ENCODE results near the gene PRLR. TPM values are rescaled to one million over a fixed set of nuclear protein-coding genes. Genes with fewer than 3 reads are reported as not detected.

The PRLR gene
- total RNA-seq, 4 donors from 2014 or later: 0.10 to 0.65 (median 0.39) TPM

DNA sequence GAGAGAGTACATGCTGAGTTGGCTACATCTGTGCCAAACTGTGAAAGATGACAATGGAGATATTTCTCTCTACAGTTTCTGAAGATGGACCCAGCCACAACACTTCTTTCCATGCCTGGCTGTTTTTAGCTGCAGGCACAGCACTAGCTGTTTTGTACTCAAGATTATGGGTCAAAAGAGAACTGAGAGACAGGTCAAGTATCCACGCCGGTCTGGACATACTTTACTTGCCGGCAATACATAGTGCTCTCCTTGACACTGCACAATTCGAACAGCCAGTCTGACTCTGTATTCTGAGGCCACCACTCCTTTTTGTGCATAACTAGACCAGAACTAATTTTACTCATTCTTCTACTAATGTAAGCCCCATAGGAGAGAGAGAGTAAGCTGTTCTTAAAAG is 2.6 kb downstream of the PRLR start:
- peaks cover 20 to 32% (median 28%) of the 10 kb centered on the region in 3 donors for H3K27me3 ChIP-seq
- no peak for ATAC-seq
- H3K4me3 ChIP-seq: no peak overlapping the region
- no peak for DNase-seq
- no peak overlapping the region for H3K27ac ChIP-seq
- intact Hi-C loops (cut with DNase I; ENCODE audit: low total_unique reads) (no loop called here), in situ Hi-C loops (cut with MboI; ENCODE audit: low sequenced_read_pairs in 4 of 4) (no loop called here)
- no peaks in the 10 kb centered on the region for H3K4me1 ChIP-seq
- no peaks in the 10 kb centered on the region for H3K36me3 ChIP-seq
- H3K9me3 ChIP-seq: no peaks in the 10 kb centered on the region
- TF ChIP-seq, protein P1, sequence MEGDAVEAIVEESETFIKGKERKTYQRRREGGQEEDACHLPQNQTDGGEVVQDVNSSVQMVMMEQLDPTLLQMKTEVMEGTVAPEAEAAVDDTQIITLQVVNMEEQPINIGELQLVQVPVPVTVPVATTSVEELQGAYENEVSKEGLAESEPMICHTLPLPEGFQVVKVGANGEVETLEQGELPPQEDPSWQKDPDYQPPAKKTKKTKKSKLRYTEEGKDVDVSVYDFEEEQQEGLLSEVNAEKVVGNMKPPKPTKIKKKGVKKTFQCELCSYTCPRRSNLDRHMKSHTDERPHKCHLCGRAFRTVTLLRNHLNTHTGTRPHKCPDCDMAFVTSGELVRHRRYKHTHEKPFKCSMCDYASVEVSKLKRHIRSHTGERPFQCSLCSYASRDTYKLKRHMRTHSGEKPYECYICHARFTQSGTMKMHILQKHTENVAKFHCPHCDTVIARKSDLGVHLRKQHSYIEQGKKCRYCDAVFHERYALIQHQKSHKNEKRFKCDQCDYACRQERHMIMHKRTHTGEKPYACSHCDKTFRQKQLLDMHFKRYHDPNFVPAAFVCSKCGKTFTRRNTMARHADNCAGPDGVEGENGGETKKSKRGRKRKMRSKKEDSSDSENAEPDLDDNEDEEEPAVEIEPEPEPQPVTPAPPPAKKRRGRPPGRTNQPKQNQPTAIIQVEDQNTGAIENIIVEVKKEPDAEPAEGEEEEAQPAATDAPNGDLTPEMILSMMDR (IDR thresholded peaks at IDR 0.05 in 4 of 5, conservative IDR thresholded peaks at IDR 0.05 in 1 of 5): no peak
- no peak for TF ChIP-seq POLR2A (IDR thresholded peaks at IDR 0.05)

DNA sequence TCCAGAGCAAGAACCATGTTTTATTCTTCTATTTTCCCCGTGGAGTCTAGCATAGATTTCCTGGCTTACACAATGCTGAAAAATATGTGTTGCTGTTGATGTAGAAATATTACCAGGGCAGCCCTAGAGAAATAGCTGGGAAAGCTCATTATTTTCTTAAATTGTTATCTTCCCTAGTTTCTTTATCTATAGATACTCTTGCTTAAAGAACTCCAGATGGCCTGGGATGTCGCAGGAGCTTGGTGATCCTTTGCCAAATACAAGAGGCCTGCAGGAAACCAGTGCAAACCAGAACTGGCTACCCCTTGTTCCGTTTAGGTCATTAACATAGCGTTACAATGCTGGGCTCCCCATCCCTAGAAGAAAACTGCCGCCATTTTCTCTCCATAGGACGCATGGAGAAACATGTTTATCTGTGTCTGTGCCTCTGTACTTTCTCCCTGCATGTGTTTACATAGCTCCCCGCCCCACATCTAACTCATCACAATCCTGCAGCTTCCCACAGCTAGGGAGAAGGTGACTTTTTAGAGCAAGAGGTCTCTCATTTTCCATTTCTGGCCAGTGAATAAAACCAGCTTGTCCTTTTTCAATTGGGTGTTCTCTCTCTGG is 6.4 kb downstream of the PRLR start:
- Histone ChIP-seq H3K36me3 (no peaks in the 10 kb centered on the region), H3K4me1 (no peaks in the 10 kb centered on the region), H3K27ac (no peak overlapping the region), H3K4me3 (no peak overlapping the region), H3K9me3 (no peaks in the 10 kb centered on the region), H3K27me3 (peaks cover 5 to 11% (median 11%) of the 10 kb centered on the region in 3 donors)
- in situ Hi-C loops (cut with MboI; ENCODE audit: low sequenced_read_pairs in 4 of 4): no loop called here
- TF ChIP-seq, protein P1 (IDR thresholded peaks at IDR 0.05 in 4 of 5, conservative IDR thresholded peaks at IDR 0.05 in 1 of 5): no peak
- TF ChIP-seq POLR2A (IDR thresholded peaks at IDR 0.05): no peak
- DNase-seq: no peak
- intact Hi-C loops (cut with DNase I; ENCODE audit: low total_unique reads): no loop called here
- ATAC-seq: no peak

DNA sequence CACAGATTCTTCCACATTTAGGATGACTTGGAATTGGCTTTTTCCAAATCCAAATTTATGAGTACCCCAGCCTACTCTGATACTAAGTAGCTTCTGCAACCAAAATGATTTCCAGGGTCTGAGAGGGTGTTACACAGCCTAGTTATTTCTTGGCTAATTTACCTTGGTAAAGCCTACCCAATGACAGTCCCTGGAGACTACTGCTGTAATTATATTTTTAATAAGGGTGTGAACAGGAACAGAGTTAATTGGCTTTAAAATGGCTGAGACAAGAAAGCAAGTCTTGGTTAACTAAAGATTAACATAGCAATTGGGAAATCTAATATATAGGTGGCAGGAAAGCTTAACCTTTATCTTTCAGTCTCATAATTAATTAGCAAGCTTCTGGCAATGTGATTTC is 9.3 kb downstream of the PRLR start:
- H3K27me3 ChIP-seq: no peaks in the 10 kb centered on the region
- ATAC-seq: no peak
- no peaks in the 10 kb centered on the region for H3K36me3 ChIP-seq
- in situ Hi-C loops (cut with MboI; ENCODE audit: low sequenced_read_pairs in 4 of 4): no loop called here
- no peak overlapping the region for H3K27ac ChIP-seq
- no peak for DNase-seq
- no peaks in the 10 kb centered on the region for H3K4me1 ChIP-seq
- H3K9me3 ChIP-seq: no peaks in the 10 kb centered on the region
- TF ChIP-seq, protein P1 (IDR thresholded peaks at IDR 0.05 in 4 of 5, conservative IDR thresholded peaks at IDR 0.05 in 1 of 5): no peak
- TF ChIP-seq POLR2A (IDR thresholded peaks at IDR 0.05): no peak
- H3K4me3 ChIP-seq: no peak overlapping the region
- intact Hi-C loops (cut with DNase I; ENCODE audit: low total_unique reads): loop anchor here (1.0 kb wide), 1 partner anchor 20 kb away; no protein-coding TSS in a partner anchor

DNA sequence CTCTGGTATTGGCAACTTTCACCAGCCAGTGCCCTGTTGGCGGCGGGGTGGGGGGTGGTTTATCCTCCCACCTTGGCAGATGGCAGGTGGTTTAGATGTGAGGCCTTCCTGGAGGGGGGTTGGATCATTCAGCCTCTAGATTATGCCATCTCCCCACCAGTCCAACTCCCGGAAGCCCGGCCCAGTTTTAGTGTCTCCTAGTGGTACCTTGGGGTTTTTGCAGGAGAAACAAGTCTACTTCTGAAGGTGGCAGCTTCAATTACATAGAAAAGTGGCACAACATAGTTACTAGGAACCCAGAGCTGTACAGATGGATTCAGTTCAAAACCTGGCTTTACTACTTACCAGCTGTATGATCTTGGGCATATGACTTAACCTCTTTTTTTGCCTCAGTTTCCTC is 11.3 kb downstream of the PRLR start:
- in situ Hi-C loops (cut with MboI; ENCODE audit: low sequenced_read_pairs in 4 of 4) (no loop called here), intact Hi-C loops (cut with DNase I; ENCODE audit: low total_unique reads) (no loop called here)
- DNase-seq (no peak), ATAC-seq (no peak)
- no peaks in the 10 kb centered on the region for H3K27me3 ChIP-seq
- H3K4me1 ChIP-seq: no peaks in the 10 kb centered on the region
- no peaks in the 10 kb centered on the region for H3K9me3 ChIP-seq
- H3K27ac ChIP-seq: no peak overlapping the region
- no peak overlapping the region for H3K4me3 ChIP-seq
- H3K36me3 ChIP-seq: no peaks in the 10 kb centered on the region
- TF ChIP-seq POLR2A (IDR thresholded peaks at IDR 0.05): no peak
- TF ChIP-seq, protein P1 (IDR thresholded peaks at IDR 0.05 in 4 of 5, conservative IDR thresholded peaks at IDR 0.05 in 1 of 5): no peak

DNA sequence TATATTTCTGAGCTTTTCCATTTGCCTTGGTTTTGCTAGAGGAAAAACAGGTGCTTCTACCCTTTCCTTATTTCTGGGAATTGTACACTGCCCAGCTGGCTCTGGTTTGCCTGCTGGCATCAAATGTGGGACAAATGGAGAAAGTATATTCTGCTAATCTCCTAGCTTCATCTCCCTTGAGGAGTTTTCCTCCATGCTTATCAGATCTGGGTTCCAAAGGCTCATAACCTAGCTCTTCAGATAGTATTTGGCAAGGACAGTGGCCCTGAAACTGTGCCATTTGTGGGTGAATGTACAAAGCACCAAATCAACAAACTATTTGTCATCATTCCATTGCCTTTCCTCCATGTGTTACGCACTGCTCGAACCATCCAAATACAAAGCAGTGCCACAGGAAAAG is 16.2 kb downstream of the PRLR start:
- in situ Hi-C loops (cut with MboI; ENCODE audit: low sequenced_read_pairs in 4 of 4) (no loop called here), intact Hi-C loops (cut with DNase I; ENCODE audit: low total_unique reads) (no loop called here)
- no peak for TF ChIP-seq POLR2A (IDR thresholded peaks at IDR 0.05)
- TF ChIP-seq, protein P1 (IDR thresholded peaks at IDR 0.05 in 4 of 5, conservative IDR thresholded peaks at IDR 0.05 in 1 of 5): no peak
- Histone ChIP-seq H3K27me3 (no peaks in the 10 kb centered on the region), H3K4me3 (no peak overlapping the region), H3K9me3 (no peaks in the 10 kb centered on the region), H3K27ac (no peak overlapping the region), H3K36me3 (no peaks in the 10 kb centered on the region), H3K4me1 (no peaks in the 10 kb centered on the region)
- ATAC-seq (no peak), DNase-seq (no peak)

All from gastrocnemius medialis (tissue), 4 donors.